Measurements from ENCODE around the gene RPS6KL1. TPM values are rescaled to one million over a fixed set of nuclear protein-coding genes. Genes with fewer than 3 reads are reported as not detected.

The RPS6KL1 gene
- total RNA-seq, 1 experiment from 2014 or later, result 4.2 TPM

GRCh38 chr14:74962493-74962892, 39.4 kb upstream of the RPS6KL1 start:
- intact Hi-C loops (cut with micrococcal nuclease; ENCODE audit: unreplicated experiment), result no loop called here
- no peak overlapping the region for H3K4me3 ChIP-seq
- no TSS peak for BruUV-seq (replicated peaks)
- DNase-seq, result no peak
- ChIA-PET CTCF (interaction anchor here (0.5 to 0.6 kb wide), 2 partner anchors 72 to 308 kb away, joined by 3 to 6 read pairs; no protein-coding TSS in a partner anchor), POLR2A (ENCODE audit: unreplicated experiment) (interaction anchor here (0.6 kb wide), 1 partner anchor 54 kb away, joined by 7 read pairs; no protein-coding TSS in a partner anchor)
- peaks cover 40% of the 10 kb centered on the region for H3K4me1 ChIP-seq (replicated peaks; ENCODE audit: insufficient read depth)
- no peak overlapping the region for H3K4me2 ChIP-seq
- H3F3A ChIP-seq (ENCODE audit: insufficient read depth, low read depth), result peaks cover 11% of the 10 kb centered on the region; the same call in 1 of the 2 replicates
- H2AFZ ChIP-seq, result no peak overlapping the region
- H3K36me3 ChIP-seq (ENCODE audit: low read depth), result no peaks in the 10 kb centered on the region
- no peak for TF ChIP-seq CTCF (conservative IDR thresholded peaks at IDR 0.05)
- no peak for TF ChIP-seq EZH2 (IDR thresholded peaks at IDR 0.05; ENCODE audit: low read depth)
- H3K9me2 ChIP-seq (ENCODE audit: insufficient read depth), result no peaks in the 10 kb centered on the region
- no peaks in the 10 kb centered on the region for H3K9me3 ChIP-seq (ENCODE audit: insufficient read depth, low read depth)
- no peak overlapping the region for H3K27ac ChIP-seq
- no peaks in the 10 kb centered on the region for H4K20me1 ChIP-seq (ENCODE audit: insufficient read depth)
- H3K27me3 ChIP-seq (ENCODE audit: insufficient read depth, low read depth), result no peaks in the 10 kb centered on the region
- no peaks in the 10 kb centered on the region for H3K79me2 ChIP-seq (ENCODE audit: low read depth)

GRCh38 chr14:74962046-74962445, 39.0 kb upstream of the RPS6KL1 start:
- Histone ChIP-seq H3K9me3 (ENCODE audit: insufficient read depth, low read depth) (no peaks in the 10 kb centered on the region), H3K4me3 (no peak overlapping the region), H3F3A (ENCODE audit: insufficient read depth, low read depth) (peaks cover 11% of the 10 kb centered on the region; the same call in 1 of the 2 replicates), H3K4me1 (replicated peaks; ENCODE audit: insufficient read depth) (peaks cover 40% of the 10 kb centered on the region), H3K79me2 (ENCODE audit: low read depth) (no peaks in the 10 kb centered on the region), H3K27ac (no peak overlapping the region), H4K20me1 (ENCODE audit: insufficient read depth) (no peaks in the 10 kb centered on the region), H3K27me3 (ENCODE audit: insufficient read depth, low read depth) (no peaks in the 10 kb centered on the region), H3K9me2 (ENCODE audit: insufficient read depth) (no peaks in the 10 kb centered on the region), H3K36me3 (ENCODE audit: low read depth) (no peaks in the 10 kb centered on the region), H2AFZ (no peak overlapping the region), H3K4me2 (no peak overlapping the region)
- TF ChIP-seq CTCF (conservative IDR thresholded peaks at IDR 0.05) (no peak), EZH2 (IDR thresholded peaks at IDR 0.05; ENCODE audit: low read depth) (no peak)
- ChIA-PET CTCF (interaction anchor here (0.5 to 0.6 kb wide), 2 partner anchors 72 to 308 kb away, joined by 3 to 6 read pairs; no protein-coding TSS in a partner anchor), POLR2A (ENCODE audit: unreplicated experiment) (interaction anchor here (0.6 kb wide), 1 partner anchor 54 kb away, joined by 7 read pairs; no protein-coding TSS in a partner anchor)
- intact Hi-C loops (cut with micrococcal nuclease; ENCODE audit: unreplicated experiment), result no loop called here
- no peak for DNase-seq
- no TSS peak for BruUV-seq (replicated peaks)

- Histone ChIP-seq H2AFZ (no peak overlapping the region), H3F3A (ENCODE audit: insufficient read depth, low read depth) (peaks cover 11% of the 10 kb centered on the region; the same call in 1 of the 2 replicates), H3K4me1 (replicated peaks; ENCODE audit: insufficient read depth) (peaks cover 40% of the 10 kb centered on the region), H4K20me1 (ENCODE audit: insufficient read depth) (no peaks in the 10 kb centered on the region), H3K4me3 (no peak overlapping the region), H3K9me3 (ENCODE audit: insufficient read depth, low read depth) (no peaks in the 10 kb centered on the region), H3K9me2 (ENCODE audit: insufficient read depth) (no peaks in the 10 kb centered on the region), H3K36me3 (ENCODE audit: low read depth) (no peaks in the 10 kb centered on the region), H3K79me2 (ENCODE audit: low read depth) (no peaks in the 10 kb centered on the region), H3K27ac (no peak overlapping the region), H3K4me2 (no peak overlapping the region), H3K27me3 (ENCODE audit: insufficient read depth, low read depth) (no peaks in the 10 kb centered on the region)
- no peak for DNase-seq
- no peak for TF ChIP-seq CTCF (conservative IDR thresholded peaks at IDR 0.05)
- TF ChIP-seq EZH2 (IDR thresholded peaks at IDR 0.05; ENCODE audit: low read depth), result no peak
- ChIA-PET CTCF (no interaction called here), POLR2A (ENCODE audit: unreplicated experiment) (interaction anchor here (0.6 kb wide), 2 partner anchors 10 to 47 kb away, joined by 5 to 9 read pairs; no protein-coding TSS in a partner anchor)
- no TSS peak for BruUV-seq (replicated peaks)
- intact Hi-C loops (cut with micrococcal nuclease; ENCODE audit: unreplicated experiment), result no loop called here
Observed at GRCh38 chr14:74961238-74961911, 38.3 kb upstream of the RPS6KL1 start.

All from PC-9 (cell line).